HepG2 (cell line): ENCODE measurements around the gene NEURL4. TPM values are rescaled to one million over a fixed set of nuclear protein-coding genes. Genes with fewer than 3 reads are reported as not detected.

Experiments
- CHD4 ChIP-seq: fragments of 200-600 bp; sonication (generic); IDR thresholded peaks from 2 replicates; pipeline ENCODE4 v1.7.0; 2017; ENCODE audit warnings: mild to moderate bottlenecking, low read length, borderline replicate concordance
- HMG20A ChIP-seq: IDR thresholded peaks from 2 replicates; pipeline ENCODE4 v1.6.1; 2016; ENCODE audit warnings: borderline replicate concordance
- HMGA1 ChIP-seq: sonication (generic); formaldehyde crosslinking; conservative IDR thresholded peaks from 2 replicates; pipeline ENCODE4 v1.4.0; 2020; ENCODE audit warnings: missing genetic modification reagents
- HOXA9 ChIP-seq: sonication (generic); formaldehyde crosslinking; IDR thresholded peaks from 2 replicates; pipeline ENCODE4 v1.8.1; 2022; ENCODE audit warnings: missing genetic modification reagents, mild to moderate bottlenecking, moderate library complexity, borderline replicate concordance
- IRF2 ChIP-seq: IDR thresholded peaks from 2 replicates; pipeline ENCODE4 v1.6.1; 2018; ENCODE audit warnings: missing genetic modification reagents, missing compliant biosample characterization
- KDM6A ChIP-seq: IDR thresholded peaks from 2 replicates; pipeline ENCODE4 v1.6.1; 2016; ENCODE audit warnings: low read depth
- RBFOX2 ChIP-seq: fragments of 200-400 bp; formaldehyde crosslinking; IDR thresholded peaks from 2 replicates; pipeline ENCODE4 v1.6.1; 2017; ENCODE audit warnings: low read depth, mild to moderate bottlenecking, low read length
- RELA ChIP-seq: sonication (generic); formaldehyde crosslinking; IDR thresholded peaks from 2 replicates; pipeline ENCODE4 v1.4.0; 2020; ENCODE audit warnings: missing genetic modification reagents
- SIX4 ChIP-seq: sonication (generic); formaldehyde crosslinking; IDR thresholded peaks from 2 replicates; pipeline ENCODE4 v1.4.0; 2020; ENCODE audit warnings: missing genetic modification reagents
- SPEN ChIP-seq: sonication (generic); formaldehyde crosslinking; IDR thresholded peaks from 2 replicates; pipeline ENCODE4 v1.5.1; 2020; ENCODE audit warnings: low read depth, mild to moderate bottlenecking, missing genetic modification reagents
- SRY ChIP-seq: sonication (generic); formaldehyde crosslinking; IDR thresholded peaks from 2 replicates; pipeline ENCODE4 v1.8.0; 2022; ENCODE audit warnings: mild to moderate bottlenecking, missing genetic modification reagents
- TEAD3 ChIP-seq: optimal IDR thresholded peaks from 2 replicates; pipeline ENCODE3; 2016; ENCODE audit warnings: borderline replicate concordance
- ZBTB44 ChIP-seq: sonication (generic); formaldehyde crosslinking; IDR thresholded peaks from 2 replicates; pipeline ENCODE4 v1.4.0; 2020; ENCODE audit warnings: missing genetic modification reagents
- ZFP36L1 ChIP-seq: sonication (generic); formaldehyde crosslinking; IDR thresholded peaks from 2 replicates; pipeline ENCODE4 v1.8.0; 2022; ENCODE audit warnings: mild to moderate bottlenecking, missing genetic modification reagents, moderate library complexity
- ZNF407 ChIP-seq: sonication (generic); formaldehyde crosslinking; IDR thresholded peaks from one replicate; pipeline ENCODE4 v1.5.1; 2020; ENCODE audit warnings: mild to moderate bottlenecking, missing genetic modification reagents; ENCODE audit errors: not compliant biosample characterization
- ZNF446 ChIP-seq: sonication (generic); formaldehyde crosslinking; IDR thresholded peaks from 2 replicates; pipeline ENCODE4 v1.5.0; 2020; ENCODE audit warnings: mild to moderate bottlenecking, missing genetic modification reagents
- ZNF629 ChIP-seq: sonication (generic); formaldehyde crosslinking; conservative IDR thresholded peaks from 2 replicates; pipeline ENCODE4 v1.5.0; 2020; ENCODE audit warnings: missing genetic modification reagents
- ZNF773 ChIP-seq: sonication (generic); formaldehyde crosslinking; IDR thresholded peaks from 2 replicates; pipeline ENCODE4 v1.4.0; 2020; ENCODE audit warnings: missing genetic modification reagents, borderline replicate concordance
- ZUFSP ChIP-seq: sonication (generic); formaldehyde crosslinking; IDR thresholded peaks from 2 replicates; pipeline ENCODE4 v1.9.0; 2021; ENCODE audit warnings: missing genetic modification reagents, mild to moderate bottlenecking, borderline replicate concordance
- polyA plus RNA-seq, 8 experiments: library from polyadenylated mRNA; depleted of rRNA in 3 of 8; stranded (reverse) in 7 of 8; unstranded in 1 of 8; fragments of >200 nt; fragmentation: Illumina TruSeq in 4 of 8; extraction: Trizol in 4 of 8; gene quantifications; 2 replicates each; pipeline versions ENCODE4 v1.2.1 to v1.2.3, GENCODE V29; 2011 to 2016; ENCODE audit warnings: low read depth in 4 of 8, missing spikeins in 1 of 8, mixed read lengths in 1 of 8; ENCODE audit not compliant: insufficient read depth in 1 of 8
- total RNA-seq, 5 experiments: library from RNA; depleted of rRNA; stranded (reverse); fragments of >200 nt; fragmentation: Illumina TruSeq; extraction: Trizol; gene quantifications; 2 replicates each; pipeline ENCODE4 v1.2.3, GENCODE V29; 2016; ENCODE audit warnings: low read depth in 1 of 5
- TF ChIP-seq, protein P1 (sequence below): sonication (generic); formaldehyde crosslinking; IDR thresholded peaks from 2 replicates; pipeline ENCODE4 v1.4.0; 2020; ENCODE audit warnings: missing genetic modification reagents

The NEURL4 gene
- total and polyA plus RNA-seq, 2 of the 13 experiments (the other 11 are each of a cell fraction or from before 2014, with no cell fraction given), result 14.8 to 15.7 TPM

DNA sequence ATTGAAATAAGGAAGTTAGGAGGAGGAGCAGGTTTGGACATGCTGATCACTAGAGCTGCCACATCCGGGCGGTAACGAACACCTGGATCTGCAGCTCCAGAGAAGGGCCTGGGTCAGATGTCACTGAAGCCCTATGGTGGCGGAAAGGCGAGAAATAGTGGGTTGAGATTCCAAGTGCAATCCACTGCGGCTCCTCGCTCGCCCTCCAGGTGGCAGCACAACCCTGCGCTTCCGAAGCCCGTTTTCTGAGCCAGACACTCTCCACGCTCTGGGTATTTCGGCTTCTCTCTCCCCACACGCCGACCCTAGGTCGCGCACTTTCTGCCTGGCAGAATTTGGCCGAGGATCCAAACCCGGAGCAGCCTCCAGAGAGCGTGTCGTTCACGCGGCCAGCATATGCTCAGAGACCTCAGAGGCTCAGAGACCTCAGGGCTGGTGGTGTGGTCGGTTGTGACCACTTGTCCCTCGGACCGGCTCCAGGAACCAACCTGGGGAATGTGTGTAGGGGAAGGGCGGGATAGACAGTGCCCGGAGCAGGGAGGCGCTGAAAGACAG is 48.5 kb downstream of the NEURL4 start (continued):
- TF ChIP-seq ZNF407 (CRISPR knock-in tag) (no peak), ZNF629 (CRISPR knock-in tag) (no peak), ZNF446 (CRISPR knock-in tag) (no peak), ZFP36L1 (CRISPR knock-in tag) (0 out of 2 replicates have a peak, but pooled peaks have one; percentile 34), SRY (peak; percentile 69; the same call in 1 of the 2 replicates), SIX4 (no peak), ZBTB44 (CRISPR knock-in tag) (no peak), TEAD3 (CRISPR knock-in tag) (peak; percentile 79), HMGA1 (CRISPR knock-in tag) (no peak), HMG20A (CRISPR knock-in tag) (no peak), IRF2 (CRISPR knock-in tag) (peak; percentile 71; the same call in 1 of the 2 replicates), KDM6A (no peak), RELA (CRISPR knock-in tag) (0 out of 2 replicates have a peak, but pooled peaks have one; percentile 35), SPEN (CRISPR knock-in tag) (no peak), CHD4 (no peak), ZUFSP (no peak), HOXA9 (no peak), ZNF773 (CRISPR knock-in tag) (no peak), RBFOX2 (no peak)
- TF ChIP-seq, protein P1, sequence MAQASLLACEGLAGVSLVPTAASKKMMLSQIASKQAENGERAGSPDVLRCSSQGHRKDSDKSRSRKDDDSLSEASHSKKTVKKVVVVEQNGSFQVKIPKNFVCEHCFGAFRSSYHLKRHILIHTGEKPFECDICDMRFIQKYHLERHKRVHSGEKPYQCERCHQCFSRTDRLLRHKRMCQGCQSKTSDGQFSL, result no peak
